Natural killer cell (primary cell): ENCODE results near the gene TRAF3IP1. TPM values are rescaled to one million over a fixed set of nuclear protein-coding genes. Genes with fewer than 3 reads are reported as not detected.

Experiments
- ATAC-seq, 3 donors: fragments of 150-1000 bp in 2 of 3; fragments of 200-7000 bp in 1 of 3; cut with Tn5 transposase; 1 replicate in 1 of 3; 2 replicates in 2 of 3; pipeline ENCODE4 v1.10.0; 2021; ENCODE audit warnings: mild to moderate bottlenecking in 2 of 3, moderate library complexity in 2 of 3
- DNase-seq, 2 donors: peaks; one replicate each; pipeline versions ENCODE4 v3.0.0 to v3.0.0-alpha.2; 2013 to 2021; ENCODE audit warnings: mixed read lengths in 1 of 2
- H3K27ac ChIP-seq: one replicate; pipeline ENCODE4 v1.5.1; 2013; ENCODE audit warnings: mild to moderate bottlenecking, low read length
- H3K27me3 ChIP-seq: one replicate; pipeline ENCODE4 v1.6.1; 2013; ENCODE audit warnings: low read length; ENCODE audit not compliant: control insufficient read depth, insufficient read depth
- H3K36me3 ChIP-seq: one replicate; pipeline ENCODE4 v1.6.1; 2013; ENCODE audit warnings: low read length; ENCODE audit not compliant: control insufficient read depth, insufficient read depth
- H3K4me1 ChIP-seq: one replicate; pipeline ENCODE4 v1.6.1; 2013; ENCODE audit warnings: low read length; ENCODE audit not compliant: control insufficient read depth, insufficient read depth
- H3K4me3 ChIP-seq: one replicate; pipeline ENCODE4 v1.5.1; 2013; ENCODE audit warnings: low read length
- H3K9me3 ChIP-seq: one replicate; pipeline ENCODE4 v1.6.1; 2013; ENCODE audit warnings: low read length; ENCODE audit not compliant: control insufficient read depth, insufficient read depth
- H3K27ac Mint-ChIP-seq, 2 donors: one replicate each; pipeline ENCODE4 v1.8.0; 2022; ENCODE audit warnings: mild to moderate bottlenecking in 2 of 2, mixed read lengths in 2 of 2, moderate library complexity in 1 of 2
- H3K27me3 Mint-ChIP-seq, 2 donors: one replicate each; pipeline ENCODE4 v1.8.0; 2022; ENCODE audit warnings: low read depth in 2 of 2, mixed read lengths in 2 of 2
- H3K36me3 Mint-ChIP-seq: one replicate; pipeline ENCODE4 v1.8.0; 2022; ENCODE audit warnings: mixed read lengths
- H3K4me1 Mint-ChIP-seq, 2 donors: one replicate each; pipeline ENCODE4 v1.8.0; 2022; ENCODE audit warnings: mixed read lengths in 2 of 2
- H3K4me3 Mint-ChIP-seq: one replicate; pipeline ENCODE4 v1.8.0; 2022; ENCODE audit warnings: mild to moderate bottlenecking, moderate library complexity, mixed read lengths
- H3K9me3 Mint-ChIP-seq, 2 donors: one replicate each; pipeline ENCODE4 v1.8.0; 2022; ENCODE audit warnings: mixed read lengths in 2 of 2
- CTCF ChIP-seq: fragments of 200-600 bp; IDR thresholded peaks from one replicate; pipeline ENCODE4 v1.8.0; 2022; ENCODE audit warnings: antibody characterized with exemption
- WGBS: methylation state at CpG from one replicate; pipeline ENCODE4 v1.1.7; 2013; ENCODE audit warnings: missing lambda C conversion rate; ENCODE audit not compliant: insufficient coverage; 5-methylcytosine and 5-hydroxymethylcytosine counted together
- intact Hi-C: fragments of 100-400 bp; cut with micrococcal nuclease; formaldehyde crosslinking; loops from one replicate; pipeline ENCODE4 v1.14.2; 2022
- total RNA-seq, 4 donors: library from RNA; stranded (reverse); fragments of 120-200 nt in 1 of 4; gene quantifications; one replicate each; pipeline versions ENCODE4 v1.2.3 to v1.2.4, GENCODE V29; 2013 to 2022

The TRAF3IP1 gene
- total RNA-seq, 3 donors from 2014 or later (not counting 1 experiment from before 2014, with no cell fraction given) = 9.7 to 11.9 (median 11.3) TPM

- no peak for TF ChIP-seq CTCF
- H3K27ac ChIP-seq = no peak overlapping the region
- peaks cover 5% of the 10 kb centered on the region for H3K4me1 ChIP-seq
- WGBS = 90% methylated on average over 15 of the region's 15 CpGs
- ATAC-seq (no peak), DNase-seq (no peak)
- Mint-ChIP-seq H3K27me3 (no peaks in the 10 kb centered on the region), H3K27ac (no peak overlapping the region), H3K4me3 (no peak overlapping the region), H3K36me3 (no peaks in the 10 kb centered on the region), H3K4me1 (peaks cover 0 to 11% of the 10 kb centered on the region in 2 donors), H3K9me3 (no peaks in the 10 kb centered on the region)
- H3K4me3 ChIP-seq = no peak overlapping the region
- intact Hi-C loops = no loop called here
- no peaks in the 10 kb centered on the region for H3K9me3 ChIP-seq
- H3K27me3 ChIP-seq = no peaks in the 10 kb centered on the region
- H3K36me3 ChIP-seq = no peaks in the 10 kb centered on the region
These were observed 18.5 kb downstream of the TRAF3IP1 start for GRCh38 chr2:238338710-238339394.

GRCh38 chr2:238339395-238339780 lies 19.1 kb downstream of the TRAF3IP1 start:
- no peak for TF ChIP-seq CTCF
- DNase-seq (no peak), ATAC-seq (no peak)
- peaks cover 5% of the 10 kb centered on the region for H3K4me1 ChIP-seq
- no peak overlapping the region for H3K27ac Mint-ChIP-seq
- no peak overlapping the region for H3K4me3 Mint-ChIP-seq
- no peaks in the 10 kb centered on the region for H3K27me3 Mint-ChIP-seq
- H3K36me3 ChIP-seq = no peaks in the 10 kb centered on the region
- no peaks in the 10 kb centered on the region for H3K9me3 ChIP-seq
- no peak overlapping the region for H3K27ac ChIP-seq
- WGBS = 78% methylated on average over 11 of the region's 11 CpGs
- no peak overlapping the region for H3K4me3 ChIP-seq
- H3K27me3 ChIP-seq = no peaks in the 10 kb centered on the region
- peaks cover 0 to 11% of the 10 kb centered on the region in 2 donors for H3K4me1 Mint-ChIP-seq
- H3K36me3 Mint-ChIP-seq = no peaks in the 10 kb centered on the region
- intact Hi-C loops = no loop called here
- no peaks in the 10 kb centered on the region for H3K9me3 Mint-ChIP-seq

GRCh38 chr2:238339814-238340213 lies 19.5 kb downstream of the TRAF3IP1 start:
- peaks cover 0 to 11% of the 10 kb centered on the region in 2 donors for H3K4me1 Mint-ChIP-seq
- intact Hi-C loops = no loop called here
- Histone ChIP-seq H3K4me1 (peaks cover 5% of the 10 kb centered on the region), H3K27me3 (no peaks in the 10 kb centered on the region), H3K27ac (no peak overlapping the region), H3K4me3 (no peak overlapping the region), H3K9me3 (no peaks in the 10 kb centered on the region), H3K36me3 (no peaks in the 10 kb centered on the region)
- DNase-seq = peak in 1 of 2 donors; percentile 23
- 87% methylated on average over 11 of the region's 11 CpGs for WGBS
- H3K9me3 Mint-ChIP-seq = no peaks in the 10 kb centered on the region
- no peaks in the 10 kb centered on the region for H3K36me3 Mint-ChIP-seq
- no peak for TF ChIP-seq CTCF
- ATAC-seq = peak in 1 of 3 donors; percentile 24
- no peak overlapping the region for H3K4me3 Mint-ChIP-seq
- no peaks in the 10 kb centered on the region for H3K27me3 Mint-ChIP-seq
- no peak overlapping the region for H3K27ac Mint-ChIP-seq

- Mint-ChIP-seq H3K4me1 (peaks cover 0 to 11% of the 10 kb centered on the region in 2 donors), H3K27ac (no peak overlapping the region), H3K27me3 (no peaks in the 10 kb centered on the region), H3K9me3 (no peaks in the 10 kb centered on the region), H3K4me3 (no peak overlapping the region), H3K36me3 (no peaks in the 10 kb centered on the region)
- Histone ChIP-seq H3K9me3 (no peaks in the 10 kb centered on the region), H3K27me3 (no peaks in the 10 kb centered on the region), H3K4me3 (no peak overlapping the region), H3K4me1 (peaks cover 5% of the 10 kb centered on the region), H3K36me3 (no peaks in the 10 kb centered on the region), H3K27ac (no peak overlapping the region)
- intact Hi-C loops = no loop called here
- WGBS = 98% methylated on average over 9 of the region's 9 CpGs
- ATAC-seq (no peak), DNase-seq (no peak)
- no peak for TF ChIP-seq CTCF
These were observed 21.2 kb downstream of the TRAF3IP1 start for GRCh38 chr2:238341536-238341935.
